ENCODE data around the gene ACAD10. TPM values are rescaled to one million over a fixed set of nuclear protein-coding genes. Genes with fewer than 3 reads are reported as not detected.

Gene ACAD10
- total and polyA plus RNA-seq, 2 of the 13 experiments (the other 11 are each of a cell fraction or from before 2014, with no cell fraction given) = 15.2 to 16.3 TPM

DNA sequence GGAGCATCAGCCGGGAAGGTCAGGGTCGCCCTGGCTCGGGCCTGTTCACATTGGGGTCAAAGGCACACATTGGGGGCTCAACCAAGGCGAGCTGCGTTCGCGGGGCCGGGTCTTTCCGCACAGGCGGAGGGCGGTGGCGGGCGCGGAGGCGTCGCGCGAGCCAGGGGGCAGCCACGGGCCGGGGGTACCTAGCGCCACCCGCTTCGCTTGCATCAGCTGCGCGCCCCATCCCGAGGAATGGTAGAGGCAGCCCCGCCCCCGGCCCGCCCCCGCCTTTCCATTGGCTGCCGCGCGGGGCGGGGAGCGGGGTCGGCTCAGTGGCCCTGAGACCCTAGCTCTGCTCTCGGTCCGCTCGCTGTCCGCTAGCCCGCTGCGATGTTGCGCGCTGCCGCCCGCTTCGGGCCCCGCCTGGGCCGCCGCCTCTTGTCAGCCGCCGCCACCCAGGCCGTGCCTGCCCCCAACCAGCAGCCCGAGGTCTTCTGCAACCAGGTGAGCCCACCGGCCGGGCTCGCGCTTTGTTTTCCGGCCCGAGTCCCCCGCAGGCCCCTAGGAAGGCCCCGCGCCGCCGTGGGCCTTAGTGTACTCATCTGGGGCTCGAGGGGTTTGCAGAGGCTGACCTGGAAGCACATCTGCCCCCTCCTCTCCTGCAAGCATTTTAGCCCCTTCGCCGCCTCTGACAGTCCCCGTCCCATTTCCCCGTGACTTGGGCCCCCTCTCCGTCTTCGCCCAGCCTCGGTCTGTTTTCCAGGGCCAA is 80.9 kb downstream of the ACAD10 start, which contains the start of gene ALDH2 (continued):
- peak; percentile 23 for TF ChIP-seq BORCS8-MEF2B (CRISPR knock-in tag; IDR thresholded peaks at IDR 0.05)
- no peak for TF ChIP-seq ZNF160 (CRISPR knock-in tag; IDR thresholded peaks at IDR 0.05)
- TF ChIP-seq AHR (CRISPR knock-in tag; IDR thresholded peaks at IDR 0.05) = no peak
- TF ChIP-seq, protein P1, sequence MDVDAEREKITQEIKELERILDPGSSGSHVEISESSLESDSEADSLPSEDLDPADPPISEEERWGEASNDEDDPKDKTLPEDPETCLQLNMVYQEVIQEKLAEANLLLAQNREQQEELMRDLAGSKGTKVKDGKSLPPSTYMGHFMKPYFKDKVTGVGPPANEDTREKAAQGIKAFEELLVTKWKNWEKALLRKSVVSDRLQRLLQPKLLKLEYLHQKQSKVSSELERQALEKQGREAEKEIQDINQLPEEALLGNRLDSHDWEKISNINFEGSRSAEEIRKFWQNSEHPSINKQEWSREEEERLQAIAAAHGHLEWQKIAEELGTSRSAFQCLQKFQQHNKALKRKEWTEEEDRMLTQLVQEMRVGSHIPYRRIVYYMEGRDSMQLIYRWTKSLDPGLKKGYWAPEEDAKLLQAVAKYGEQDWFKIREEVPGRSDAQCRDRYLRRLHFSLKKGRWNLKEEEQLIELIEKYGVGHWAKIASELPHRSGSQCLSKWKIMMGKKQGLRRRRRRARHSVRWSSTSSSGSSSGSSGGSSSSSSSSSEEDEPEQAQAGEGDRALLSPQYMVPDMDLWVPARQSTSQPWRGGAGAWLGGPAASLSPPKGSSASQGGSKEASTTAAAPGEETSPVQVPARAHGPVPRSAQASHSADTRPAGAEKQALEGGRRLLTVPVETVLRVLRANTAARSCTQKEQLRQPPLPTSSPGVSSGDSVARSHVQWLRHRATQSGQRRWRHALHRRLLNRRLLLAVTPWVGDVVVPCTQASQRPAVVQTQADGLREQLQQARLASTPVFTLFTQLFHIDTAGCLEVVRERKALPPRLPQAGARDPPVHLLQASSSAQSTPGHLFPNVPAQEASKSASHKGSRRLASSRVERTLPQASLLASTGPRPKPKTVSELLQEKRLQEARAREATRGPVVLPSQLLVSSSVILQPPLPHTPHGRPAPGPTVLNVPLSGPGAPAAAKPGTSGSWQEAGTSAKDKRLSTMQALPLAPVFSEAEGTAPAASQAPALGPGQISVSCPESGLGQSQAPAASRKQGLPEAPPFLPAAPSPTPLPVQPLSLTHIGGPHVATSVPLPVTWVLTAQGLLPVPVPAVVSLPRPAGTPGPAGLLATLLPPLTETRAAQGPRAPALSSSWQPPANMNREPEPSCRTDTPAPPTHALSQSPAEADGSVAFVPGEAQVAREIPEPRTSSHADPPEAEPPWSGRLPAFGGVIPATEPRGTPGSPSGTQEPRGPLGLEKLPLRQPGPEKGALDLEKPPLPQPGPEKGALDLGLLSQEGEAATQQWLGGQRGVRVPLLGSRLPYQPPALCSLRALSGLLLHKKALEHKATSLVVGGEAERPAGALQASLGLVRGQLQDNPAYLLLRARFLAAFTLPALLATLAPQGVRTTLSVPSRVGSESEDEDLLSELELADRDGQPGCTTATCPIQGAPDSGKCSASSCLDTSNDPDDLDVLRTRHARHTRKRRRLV (CRISPR knock-in tag; IDR thresholded peaks at IDR 0.05) = no peak
- TF ChIP-seq KDM6A (CRISPR knock-in tag; IDR thresholded peaks at IDR 0.05; ENCODE audit: low read depth) = no peak
- TF ChIP-seq RBFOX2 (IDR thresholded peaks at IDR 0.05; ENCODE audit: low read depth, low read length) = peak; percentile 94
- TF ChIP-seq, protein P2, sequence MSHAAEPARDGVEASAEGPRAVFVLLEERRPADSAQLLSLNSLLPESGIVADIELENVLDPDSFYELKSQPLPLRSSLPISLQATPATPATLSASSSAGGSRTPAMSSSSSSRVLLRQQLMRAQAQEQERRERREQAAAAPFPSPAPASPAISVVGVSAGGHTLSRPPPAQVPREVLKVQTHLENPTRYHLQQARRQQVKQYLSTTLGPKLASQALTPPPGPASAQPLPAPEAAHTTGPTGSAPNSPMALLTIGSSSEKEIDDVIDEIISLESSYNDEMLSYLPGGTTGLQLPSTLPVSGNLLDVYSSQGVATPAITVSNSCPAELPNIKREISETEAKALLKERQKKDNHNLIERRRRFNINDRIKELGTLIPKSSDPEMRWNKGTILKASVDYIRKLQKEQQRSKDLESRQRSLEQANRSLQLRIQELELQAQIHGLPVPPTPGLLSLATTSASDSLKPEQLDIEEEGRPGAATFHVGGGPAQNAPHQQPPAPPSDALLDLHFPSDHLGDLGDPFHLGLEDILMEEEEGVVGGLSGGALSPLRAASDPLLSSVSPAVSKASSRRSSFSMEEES (CRISPR knock-in tag; IDR thresholded peaks at IDR 0.05) = no peak
- no peak for TF ChIP-seq MYNN (CRISPR knock-in tag; IDR thresholded peaks at IDR 0.05; ENCODE audit: low read depth)
- TF ChIP-seq, protein P3, sequence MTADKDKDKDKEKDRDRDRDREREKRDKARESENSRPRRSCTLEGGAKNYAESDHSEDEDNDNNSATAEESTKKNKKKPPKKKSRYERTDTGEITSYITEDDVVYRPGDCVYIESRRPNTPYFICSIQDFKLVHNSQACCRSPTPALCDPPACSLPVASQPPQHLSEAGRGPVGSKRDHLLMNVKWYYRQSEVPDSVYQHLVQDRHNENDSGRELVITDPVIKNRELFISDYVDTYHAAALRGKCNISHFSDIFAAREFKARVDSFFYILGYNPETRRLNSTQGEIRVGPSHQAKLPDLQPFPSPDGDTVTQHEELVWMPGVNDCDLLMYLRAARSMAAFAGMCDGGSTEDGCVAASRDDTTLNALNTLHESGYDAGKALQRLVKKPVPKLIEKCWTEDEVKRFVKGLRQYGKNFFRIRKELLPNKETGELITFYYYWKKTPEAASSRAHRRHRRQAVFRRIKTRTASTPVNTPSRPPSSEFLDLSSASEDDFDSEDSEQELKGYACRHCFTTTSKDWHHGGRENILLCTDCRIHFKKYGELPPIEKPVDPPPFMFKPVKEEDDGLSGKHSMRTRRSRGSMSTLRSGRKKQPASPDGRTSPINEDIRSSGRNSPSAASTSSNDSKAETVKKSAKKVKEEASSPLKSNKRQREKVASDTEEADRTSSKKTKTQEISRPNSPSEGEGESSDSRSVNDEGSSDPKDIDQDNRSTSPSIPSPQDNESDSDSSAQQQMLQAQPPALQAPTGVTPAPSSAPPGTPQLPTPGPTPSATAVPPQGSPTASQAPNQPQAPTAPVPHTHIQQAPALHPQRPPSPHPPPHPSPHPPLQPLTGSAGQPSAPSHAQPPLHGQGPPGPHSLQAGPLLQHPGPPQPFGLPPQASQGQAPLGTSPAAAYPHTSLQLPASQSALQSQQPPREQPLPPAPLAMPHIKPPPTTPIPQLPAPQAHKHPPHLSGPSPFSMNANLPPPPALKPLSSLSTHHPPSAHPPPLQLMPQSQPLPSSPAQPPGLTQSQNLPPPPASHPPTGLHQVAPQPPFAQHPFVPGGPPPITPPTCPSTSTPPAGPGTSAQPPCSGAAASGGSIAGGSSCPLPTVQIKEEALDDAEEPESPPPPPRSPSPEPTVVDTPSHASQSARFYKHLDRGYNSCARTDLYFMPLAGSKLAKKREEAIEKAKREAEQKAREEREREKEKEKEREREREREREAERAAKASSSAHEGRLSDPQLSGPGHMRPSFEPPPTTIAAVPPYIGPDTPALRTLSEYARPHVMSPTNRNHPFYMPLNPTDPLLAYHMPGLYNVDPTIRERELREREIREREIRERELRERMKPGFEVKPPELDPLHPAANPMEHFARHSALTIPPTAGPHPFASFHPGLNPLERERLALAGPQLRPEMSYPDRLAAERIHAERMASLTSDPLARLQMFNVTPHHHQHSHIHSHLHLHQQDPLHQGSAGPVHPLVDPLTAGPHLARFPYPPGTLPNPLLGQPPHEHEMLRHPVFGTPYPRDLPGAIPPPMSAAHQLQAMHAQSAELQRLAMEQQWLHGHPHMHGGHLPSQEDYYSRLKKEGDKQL (CRISPR knock-in tag; IDR thresholded peaks at IDR 0.05; ENCODE audit: low read depth) = 0 out of 2 replicates have a peak, but pooled peaks have one; percentile 9
- TF ChIP-seq, protein P4, sequence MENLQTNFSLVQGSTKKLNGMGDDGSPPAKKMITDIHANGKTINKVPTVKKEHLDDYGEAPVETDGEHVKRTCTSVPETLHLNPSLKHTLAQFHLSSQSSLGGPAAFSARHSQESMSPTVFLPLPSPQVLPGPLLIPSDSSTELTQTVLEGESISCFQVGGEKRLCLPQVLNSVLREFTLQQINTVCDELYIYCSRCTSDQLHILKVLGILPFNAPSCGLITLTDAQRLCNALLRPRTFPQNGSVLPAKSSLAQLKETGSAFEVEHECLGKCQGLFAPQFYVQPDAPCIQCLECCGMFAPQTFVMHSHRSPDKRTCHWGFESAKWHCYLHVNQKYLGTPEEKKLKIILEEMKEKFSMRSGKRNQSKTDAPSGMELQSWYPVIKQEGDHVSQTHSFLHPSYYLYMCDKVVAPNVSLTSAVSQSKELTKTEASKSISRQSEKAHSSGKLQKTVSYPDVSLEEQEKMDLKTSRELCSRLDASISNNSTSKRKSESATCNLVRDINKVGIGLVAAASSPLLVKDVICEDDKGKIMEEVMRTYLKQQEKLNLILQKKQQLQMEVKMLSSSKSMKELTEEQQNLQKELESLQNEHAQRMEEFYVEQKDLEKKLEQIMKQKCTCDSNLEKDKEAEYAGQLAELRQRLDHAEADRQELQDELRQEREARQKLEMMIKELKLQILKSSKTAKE (CRISPR knock-in tag; IDR thresholded peaks at IDR 0.05; ENCODE audit: borderline replicate concordance) = peak; percentile 50; the same call in 1 of the 2 replicates

All from HepG2 (cell line).